ENCODE data around the gene KRTAP12-4.
"Not testable (repeated sequence)": the region's sequence is repeated elsewhere in the genome, so short reads cannot be mapped to it uniquely, and the experiment has no call there.

DNA sequence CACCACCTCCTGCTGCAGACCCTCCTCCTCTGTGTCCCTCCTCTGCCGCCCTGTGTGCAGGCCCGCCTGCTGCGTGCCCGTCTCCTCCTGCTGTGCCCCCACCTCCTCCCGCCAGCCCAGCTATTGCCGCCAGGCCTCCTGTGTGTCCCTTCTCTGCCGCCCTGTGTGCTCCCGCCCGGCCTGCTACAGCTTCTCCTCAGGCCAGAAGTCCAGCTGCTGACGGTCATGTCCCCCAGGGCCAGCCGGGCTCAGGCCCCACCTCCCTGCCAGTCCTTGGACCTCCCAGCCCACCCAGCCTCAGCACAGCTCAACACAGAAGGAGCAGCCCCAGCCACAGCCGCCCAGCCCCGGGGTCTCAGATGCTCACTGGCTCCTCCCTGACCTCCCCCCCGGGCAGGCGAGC, 26.6 kb downstream of the KRTAP12-4 start:
- TF ChIP-seq, protein P1, sequence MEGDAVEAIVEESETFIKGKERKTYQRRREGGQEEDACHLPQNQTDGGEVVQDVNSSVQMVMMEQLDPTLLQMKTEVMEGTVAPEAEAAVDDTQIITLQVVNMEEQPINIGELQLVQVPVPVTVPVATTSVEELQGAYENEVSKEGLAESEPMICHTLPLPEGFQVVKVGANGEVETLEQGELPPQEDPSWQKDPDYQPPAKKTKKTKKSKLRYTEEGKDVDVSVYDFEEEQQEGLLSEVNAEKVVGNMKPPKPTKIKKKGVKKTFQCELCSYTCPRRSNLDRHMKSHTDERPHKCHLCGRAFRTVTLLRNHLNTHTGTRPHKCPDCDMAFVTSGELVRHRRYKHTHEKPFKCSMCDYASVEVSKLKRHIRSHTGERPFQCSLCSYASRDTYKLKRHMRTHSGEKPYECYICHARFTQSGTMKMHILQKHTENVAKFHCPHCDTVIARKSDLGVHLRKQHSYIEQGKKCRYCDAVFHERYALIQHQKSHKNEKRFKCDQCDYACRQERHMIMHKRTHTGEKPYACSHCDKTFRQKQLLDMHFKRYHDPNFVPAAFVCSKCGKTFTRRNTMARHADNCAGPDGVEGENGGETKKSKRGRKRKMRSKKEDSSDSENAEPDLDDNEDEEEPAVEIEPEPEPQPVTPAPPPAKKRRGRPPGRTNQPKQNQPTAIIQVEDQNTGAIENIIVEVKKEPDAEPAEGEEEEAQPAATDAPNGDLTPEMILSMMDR (IDR thresholded peaks at IDR 0.05; ENCODE audit: insufficient read depth, low read length) = not testable (repeated sequence)
- not testable (repeated sequence) for TF ChIP-seq POLR2AphosphoS5 (IDR thresholded peaks at IDR 0.05; ENCODE audit: low read depth); GABPA (IDR thresholded peaks at IDR 0.05; ENCODE audit: low read depth); SPI1 (IDR thresholded peaks at IDR 0.05; ENCODE audit: borderline replicate concordance, low read depth)
- TF ChIP-seq, protein P2, sequence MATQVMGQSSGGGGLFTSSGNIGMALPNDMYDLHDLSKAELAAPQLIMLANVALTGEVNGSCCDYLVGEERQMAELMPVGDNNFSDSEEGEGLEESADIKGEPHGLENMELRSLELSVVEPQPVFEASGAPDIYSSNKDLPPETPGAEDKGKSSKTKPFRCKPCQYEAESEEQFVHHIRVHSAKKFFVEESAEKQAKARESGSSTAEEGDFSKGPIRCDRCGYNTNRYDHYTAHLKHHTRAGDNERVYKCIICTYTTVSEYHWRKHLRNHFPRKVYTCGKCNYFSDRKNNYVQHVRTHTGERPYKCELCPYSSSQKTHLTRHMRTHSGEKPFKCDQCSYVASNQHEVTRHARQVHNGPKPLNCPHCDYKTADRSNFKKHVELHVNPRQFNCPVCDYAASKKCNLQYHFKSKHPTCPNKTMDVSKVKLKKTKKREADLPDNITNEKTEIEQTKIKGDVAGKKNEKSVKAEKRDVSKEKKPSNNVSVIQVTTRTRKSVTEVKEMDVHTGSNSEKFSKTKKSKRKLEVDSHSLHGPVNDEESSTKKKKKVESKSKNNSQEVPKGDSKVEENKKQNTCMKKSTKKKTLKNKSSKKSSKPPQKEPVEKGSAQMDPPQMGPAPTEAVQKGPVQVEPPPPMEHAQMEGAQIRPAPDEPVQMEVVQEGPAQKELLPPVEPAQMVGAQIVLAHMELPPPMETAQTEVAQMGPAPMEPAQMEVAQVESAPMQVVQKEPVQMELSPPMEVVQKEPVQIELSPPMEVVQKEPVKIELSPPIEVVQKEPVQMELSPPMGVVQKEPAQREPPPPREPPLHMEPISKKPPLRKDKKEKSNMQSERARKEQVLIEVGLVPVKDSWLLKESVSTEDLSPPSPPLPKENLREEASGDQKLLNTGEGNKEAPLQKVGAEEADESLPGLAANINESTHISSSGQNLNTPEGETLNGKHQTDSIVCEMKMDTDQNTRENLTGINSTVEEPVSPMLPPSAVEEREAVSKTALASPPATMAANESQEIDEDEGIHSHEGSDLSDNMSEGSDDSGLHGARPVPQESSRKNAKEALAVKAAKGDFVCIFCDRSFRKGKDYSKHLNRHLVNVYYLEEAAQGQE (IDR thresholded peaks at IDR 0.05; ENCODE audit: insufficient replicate concordance, low read depth) = not testable (repeated sequence)

Measured in HL-60 (cell line).